ENCODE data around the gene NFIX.

DNA sequence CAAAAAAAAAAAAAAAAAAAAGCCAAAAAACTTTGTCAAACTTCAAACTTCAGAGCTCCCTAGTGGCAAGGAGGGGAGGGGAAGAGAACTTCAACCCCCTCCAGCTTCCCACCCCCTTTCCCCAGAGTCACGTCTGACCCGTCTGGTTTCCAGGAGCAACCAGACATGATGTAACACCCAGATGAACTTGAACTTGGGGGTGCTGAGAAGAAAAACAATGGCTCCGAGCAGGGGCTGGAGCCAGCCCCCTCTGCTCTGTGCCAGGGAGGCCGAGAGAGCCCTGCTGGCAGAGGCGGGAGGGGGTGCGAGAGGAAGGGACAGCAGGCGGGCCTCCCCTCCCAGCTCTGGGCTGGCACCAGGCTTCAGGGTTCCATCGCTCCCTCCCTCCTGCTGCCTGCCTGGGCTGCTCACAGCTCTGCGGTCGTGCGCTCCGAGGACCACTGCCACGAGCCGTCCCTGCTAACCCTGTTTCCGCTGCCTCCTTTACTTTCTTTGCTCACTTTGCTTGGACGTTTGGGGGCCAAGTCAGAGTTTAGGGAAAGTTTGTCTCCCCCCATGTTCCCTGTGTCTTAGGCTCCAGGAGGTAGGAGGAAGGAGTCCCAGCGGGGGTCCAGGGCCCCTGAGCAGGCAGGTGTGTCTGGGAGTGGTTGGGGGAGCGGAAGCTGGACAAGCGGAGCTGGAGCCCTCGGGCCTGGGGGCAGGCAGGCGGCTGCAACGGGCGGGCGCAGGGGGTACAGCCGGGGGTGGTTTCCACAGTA, 96.3 kb downstream of the NFIX start:
- TF ChIP-seq GATA2 (IDR thresholded peaks at IDR 0.05; ENCODE audit: low read depth, low read length): no peak
- no peak for TF ChIP-seq GATA3 (IDR thresholded peaks at IDR 0.05; ENCODE audit: low read depth, low read length)
